Spleen (tissue), 7 donors: ENCODE measurements around the gene NEK1.

ENCODE experiments used
- CTCF ChIP-seq, 11 experiments: fragments of 200-600 bp in 7 of 11; fragments of 450-650 bp in 4 of 11; sonication (generic) in 4 of 11; IDR thresholded peaks in 8 of 11; conservative IDR thresholded peaks in 3 of 11; 1 replicate in 7 of 11; 2 replicates in 4 of 11; pipeline versions ENCODE4 v1.4.0 to v1.8.0; 2016 to 2021; ENCODE audit warnings: antibody characterized with exemption in 11 of 11, inconsistent platforms in 4 of 11, mild to moderate bottlenecking in 1 of 11
- POLR2AphosphoS5 ChIP-seq, 3 donors: sonication (generic); formaldehyde crosslinking; IDR thresholded peaks; one replicate each; pipeline ENCODE4 v1.5.1; 2017; ENCODE audit warnings: antibody characterized with exemption in 3 of 3
- donor health status: DM: no; HTN: no; CAD: no; lungs with moderate emphysema.
- donor health status: DM: no; HTN: no; CAD: no.
- donor health status: DM: no; HTN: no; CAD: no.

GRCh38 chr4:169593050-169593560 is 19.3 kb downstream of the NEK1 start:
- TF ChIP-seq CTCF (IDR thresholded peaks at IDR 0.05 in 8 of 11, conservative IDR thresholded peaks at IDR 0.05 in 3 of 11), result no peak
- no peak for TF ChIP-seq POLR2AphosphoS5 (IDR thresholded peaks at IDR 0.05)
